GM12801 (cell line): ENCODE results near the gene C11orf91.

Experiments
- CTCF ChIP-seq: IDR thresholded peaks from one replicate; pipeline ENCODE4 v1.5.1; 2011; ENCODE audit warnings: control low read depth; ENCODE audit not compliant: insufficient read length; ENCODE audit errors: extremely low read depth

Gene C11orf91

GRCh38 chr11:33704240-33705002 is 3.8 kb upstream of the C11orf91 start:
- no peak for TF ChIP-seq CTCF

- no peak for TF ChIP-seq CTCF
These were observed 3.2 kb upstream of the C11orf91 start for GRCh38 chr11:33703788-33704187.

DNA sequence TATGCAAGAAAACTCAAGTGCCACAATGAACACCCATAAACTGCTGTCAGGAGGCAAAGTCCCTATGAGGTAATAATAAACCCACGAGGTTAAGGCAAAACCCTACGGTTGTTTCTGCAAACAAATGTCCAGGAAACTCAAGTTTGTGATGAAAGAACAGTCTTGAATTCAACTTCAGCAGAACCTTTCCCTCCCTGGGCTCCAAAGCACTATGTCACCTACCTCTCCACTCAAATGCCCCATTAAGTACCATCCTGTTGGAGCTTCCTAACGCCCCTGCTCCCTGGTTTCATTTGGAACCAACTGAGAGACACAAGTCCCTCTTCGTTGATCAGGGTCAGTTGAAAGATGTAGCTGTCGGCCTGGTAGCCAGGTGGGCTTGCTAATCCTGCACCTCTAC is 2.6 kb upstream of the C11orf91 start:
- TF ChIP-seq CTCF = no peak

DNA sequence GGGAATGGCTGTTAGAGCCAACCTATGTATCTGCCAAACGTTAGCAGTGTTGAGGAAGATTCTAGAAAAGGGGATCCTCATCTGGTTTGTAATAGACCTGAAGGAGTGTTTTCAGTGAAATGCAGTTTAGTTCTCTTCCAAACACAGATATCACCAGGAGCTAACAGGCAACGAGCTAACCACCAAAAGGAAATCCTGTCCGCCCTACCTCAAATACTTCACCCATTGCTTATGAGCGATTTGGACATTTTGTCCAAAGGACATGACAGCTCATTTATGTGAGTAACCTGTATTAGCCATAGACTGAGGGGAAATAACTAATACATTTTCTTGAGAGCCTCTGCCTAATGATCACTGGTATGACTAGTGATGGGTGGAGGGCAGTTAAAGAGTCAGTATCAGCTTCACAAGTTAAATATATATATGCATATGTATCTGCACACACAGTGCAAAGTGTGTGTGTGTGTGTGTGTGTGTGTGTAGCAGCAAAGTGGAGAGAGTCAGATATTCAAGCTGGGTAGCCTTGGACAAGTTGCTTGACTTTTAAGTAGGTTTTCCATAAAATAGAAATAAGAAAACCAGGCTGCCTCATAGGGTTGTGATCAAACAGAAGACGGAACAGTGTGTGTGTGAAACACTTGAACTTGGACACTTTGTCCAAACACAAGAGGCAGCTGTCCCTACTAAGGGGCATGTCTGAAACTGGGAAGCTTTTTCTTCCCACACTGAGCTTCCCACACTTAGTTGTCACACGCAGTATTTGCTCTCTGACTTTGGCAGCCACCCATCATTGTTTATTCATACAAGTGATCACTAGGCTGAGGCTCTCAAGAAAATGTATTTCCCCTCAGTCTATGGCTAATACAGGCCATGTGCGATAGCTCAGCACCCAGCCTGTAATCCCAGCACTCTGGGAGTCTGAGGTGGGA is 940 bp upstream of the C11orf91 start:
- no peak for TF ChIP-seq CTCF

DNA sequence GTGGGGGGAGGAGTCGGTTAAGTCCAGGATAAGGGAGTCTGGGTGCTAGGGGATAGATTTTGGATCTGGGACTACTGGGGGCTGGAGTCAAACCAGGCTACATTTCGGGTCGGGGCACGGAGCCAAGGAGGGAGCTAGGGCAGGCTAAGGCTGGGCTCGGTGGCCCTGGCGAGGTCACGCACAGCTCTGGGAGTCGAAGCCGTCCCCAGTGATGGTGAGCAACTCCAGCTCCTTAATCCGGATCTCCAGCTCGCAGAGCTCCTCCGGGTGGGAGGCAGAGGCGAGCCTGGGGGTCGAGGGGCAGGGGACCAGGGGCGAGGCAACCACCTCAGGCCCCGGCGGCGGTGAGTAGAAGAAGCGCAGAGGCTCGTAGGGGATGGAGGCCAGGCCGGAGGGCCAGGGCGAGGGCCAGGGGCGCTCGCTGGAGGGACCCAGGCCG is 544 bp downstream of the C11orf91 start:
- no peak for TF ChIP-seq CTCF

DNA sequence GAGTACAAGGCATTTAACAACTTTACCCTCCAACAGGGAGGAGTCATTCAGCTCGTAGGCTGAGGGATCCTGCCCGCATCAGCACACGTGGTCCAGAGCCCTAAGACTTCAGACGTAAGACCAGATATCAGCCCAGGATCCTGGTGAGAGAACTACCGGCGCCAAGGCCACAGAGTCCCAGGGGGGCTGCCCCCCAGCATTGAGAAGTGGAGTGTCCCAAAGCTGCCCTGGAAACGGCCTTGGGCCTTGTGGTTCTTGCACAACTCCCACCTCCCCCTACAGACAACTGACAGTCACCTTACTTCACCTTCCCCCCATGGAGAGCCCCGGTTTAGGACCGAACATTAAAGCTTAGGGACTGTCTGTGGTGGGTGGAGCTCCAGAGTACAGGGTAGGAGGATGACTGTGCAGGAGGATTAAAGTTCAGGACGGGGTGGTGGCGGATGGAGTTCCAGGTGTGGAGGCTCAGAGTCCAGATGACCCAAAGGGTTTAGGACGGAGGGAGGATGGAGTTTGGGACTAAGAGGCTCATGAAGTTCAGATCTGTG is 1.0 kb downstream of the C11orf91 start:
- no peak for TF ChIP-seq CTCF

DNA sequence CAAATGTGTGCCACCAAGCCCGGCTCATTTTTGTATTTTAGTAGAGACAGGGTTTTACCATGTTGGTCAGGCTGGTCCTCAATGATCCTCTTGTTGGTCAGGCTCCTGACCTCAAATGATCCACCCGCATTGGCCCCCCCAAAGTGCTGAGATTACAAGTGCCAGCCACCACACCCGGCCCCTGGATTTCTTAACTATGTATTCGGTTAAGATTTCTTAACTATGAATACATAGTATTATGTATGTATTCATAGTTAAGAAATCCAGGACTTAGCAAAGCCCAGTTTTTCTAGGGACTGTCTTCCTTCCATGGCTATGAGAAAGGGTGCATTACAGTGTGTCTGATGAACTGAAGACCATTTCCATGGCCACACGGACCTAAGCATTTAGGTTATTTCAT is 1.7 kb downstream of the C11orf91 start:
- TF ChIP-seq CTCF = no peak
